ENCODE results near the gene KIAA1755. TPM values are rescaled to one million over a fixed set of nuclear protein-coding genes. Genes with fewer than 3 reads are reported as not detected.

KIAA1755 gene
- total RNA-seq, 4 donors from 2014 or later, result 1.1 to 3.6 (median 2.1) TPM

- TF ChIP-seq CTCF (IDR thresholded peaks at IDR 0.05; ENCODE audit: low read depth), result no peak
Measured at GRCh38 chr20:38181207-38181801, 79.2 kb downstream of the KIAA1755 start.

GRCh38 chr20:38180781-38181180, 79.8 kb downstream of the KIAA1755 start:
- no peak for TF ChIP-seq CTCF (IDR thresholded peaks at IDR 0.05; ENCODE audit: low read depth)

GRCh38 chr20:38179846-38180245, 80.7 kb downstream of the KIAA1755 start:
- TF ChIP-seq CTCF (IDR thresholded peaks at IDR 0.05; ENCODE audit: low read depth), result no peak

GRCh38 chr20:38178581-38178980, 82.0 kb downstream of the KIAA1755 start:
- TF ChIP-seq CTCF (IDR thresholded peaks at IDR 0.05; ENCODE audit: low read depth), result no peak

GRCh38 chr20:38178065-38178491, 82.5 kb downstream of the KIAA1755 start:
- no peak for TF ChIP-seq CTCF (IDR thresholded peaks at IDR 0.05; ENCODE audit: low read depth)

- no peak for TF ChIP-seq CTCF (IDR thresholded peaks at IDR 0.05; ENCODE audit: low read depth)
Measured at GRCh38 chr20:38177201-38177600, 83.3 kb downstream of the KIAA1755 start.

- TF ChIP-seq CTCF (IDR thresholded peaks at IDR 0.05; ENCODE audit: low read depth), result no peak
Measured at GRCh38 chr20:38175304-38176180, 85.0 kb downstream of the KIAA1755 start.
